Ovary (tissue), 3 donors: ENCODE measurements around the gene INF2.

Experiments used
- EP300 ChIP-seq: sonication (generic); formaldehyde crosslinking; IDR thresholded peaks from one replicate; pipeline ENCODE4 v1.6.1; 2017; ENCODE audit warnings: antibody characterized with exemption
- POLR2A ChIP-seq: fragments of 450-650 bp; IDR thresholded peaks from one replicate; pipeline ENCODE4 v1.6.1; 2017; ENCODE audit warnings: antibody characterized with exemption, mild to moderate bottlenecking, moderate library complexity
- TF ChIP-seq, protein P1 (sequence below), 3 donors: fragments of 450-650 bp in 2 of 3; fragments of 200-600 bp in 1 of 3; IDR thresholded peaks; one replicate each; pipeline versions ENCODE4 v1.5.1 to v1.8.0; 2016 to 2022; ENCODE audit warnings: antibody characterized with exemption in 3 of 3, mild to moderate bottlenecking in 1 of 3
- donor health status: DM: no; HTN: no; CAD: no.

DNA sequence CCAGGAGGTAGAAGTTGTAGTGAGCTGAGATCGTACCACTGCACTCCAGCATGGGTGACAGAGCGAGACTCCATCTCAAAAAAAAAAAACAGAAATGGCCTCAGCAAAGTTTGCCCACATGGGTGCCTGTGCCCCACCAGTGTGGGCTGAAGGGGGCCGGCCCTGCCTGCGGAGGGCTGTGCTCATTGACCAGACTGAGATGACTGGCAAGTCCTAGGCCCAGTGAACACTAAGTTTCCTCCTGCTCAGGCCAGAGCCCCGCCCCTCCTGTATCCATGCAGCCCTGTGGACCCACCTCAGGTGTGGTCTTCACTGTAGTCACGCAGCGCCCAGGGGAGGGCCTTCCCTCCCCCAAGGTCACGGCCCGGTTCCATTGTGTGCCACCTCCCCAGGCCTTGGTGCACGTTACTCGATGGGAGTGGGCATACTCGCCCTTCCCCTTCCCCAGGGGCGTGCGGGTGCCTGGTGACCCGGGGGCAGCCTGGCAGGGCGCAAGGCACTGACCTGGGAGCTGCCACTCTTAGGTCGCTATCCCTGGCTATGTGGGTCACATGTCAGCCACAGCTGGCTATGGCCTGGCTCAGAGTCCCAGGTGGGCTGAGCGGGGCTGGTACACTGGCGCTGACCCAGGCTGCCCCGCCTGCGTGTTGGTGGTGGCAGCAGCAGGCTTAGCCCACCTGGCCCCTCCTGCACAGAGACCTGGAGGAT is 16.1 kb downstream of the INF2 start:
- no peak for TF ChIP-seq POLR2A
- TF ChIP-seq, protein P1, sequence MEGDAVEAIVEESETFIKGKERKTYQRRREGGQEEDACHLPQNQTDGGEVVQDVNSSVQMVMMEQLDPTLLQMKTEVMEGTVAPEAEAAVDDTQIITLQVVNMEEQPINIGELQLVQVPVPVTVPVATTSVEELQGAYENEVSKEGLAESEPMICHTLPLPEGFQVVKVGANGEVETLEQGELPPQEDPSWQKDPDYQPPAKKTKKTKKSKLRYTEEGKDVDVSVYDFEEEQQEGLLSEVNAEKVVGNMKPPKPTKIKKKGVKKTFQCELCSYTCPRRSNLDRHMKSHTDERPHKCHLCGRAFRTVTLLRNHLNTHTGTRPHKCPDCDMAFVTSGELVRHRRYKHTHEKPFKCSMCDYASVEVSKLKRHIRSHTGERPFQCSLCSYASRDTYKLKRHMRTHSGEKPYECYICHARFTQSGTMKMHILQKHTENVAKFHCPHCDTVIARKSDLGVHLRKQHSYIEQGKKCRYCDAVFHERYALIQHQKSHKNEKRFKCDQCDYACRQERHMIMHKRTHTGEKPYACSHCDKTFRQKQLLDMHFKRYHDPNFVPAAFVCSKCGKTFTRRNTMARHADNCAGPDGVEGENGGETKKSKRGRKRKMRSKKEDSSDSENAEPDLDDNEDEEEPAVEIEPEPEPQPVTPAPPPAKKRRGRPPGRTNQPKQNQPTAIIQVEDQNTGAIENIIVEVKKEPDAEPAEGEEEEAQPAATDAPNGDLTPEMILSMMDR (IDR thresholded peaks at IDR 0.05) = no peak
- TF ChIP-seq EP300 = no peak
